PFSK-1 (cell line): ENCODE measurements around the gene SIRT2.

Experiments used
- POLR2AphosphoS5 ChIP-seq: IDR thresholded peaks from 2 replicates; pipeline ENCODE4 v1.6.1; 2012; ENCODE audit warnings: low read depth, mild to moderate bottlenecking, control low read depth, low read length, moderate library complexity
- SIN3A ChIP-seq: IDR thresholded peaks from 2 replicates; pipeline ENCODE4 v1.6.1; 2012; ENCODE audit warnings: mild to moderate bottlenecking, low read length, moderate library complexity, borderline replicate concordance; ENCODE audit not compliant: insufficient read depth
- TAF1 ChIP-seq: IDR thresholded peaks from 2 replicates; pipeline ENCODE4 v1.6.1; 2012; ENCODE audit warnings: low read length, control low read depth, borderline replicate concordance; ENCODE audit not compliant: insufficient read depth
- TF ChIP-seq, protein P1 (sequence below), 2 experiments: IDR thresholded peaks; 2 replicates each; pipeline versions ENCODE4 v1.6.1 to v1.8.0; 2011 to 2012; ENCODE audit warnings: low read depth in 2 of 2, low read length in 2 of 2, control low read depth in 1 of 2, inconsistent platforms in 1 of 2, mild to moderate bottlenecking in 1 of 2, moderate library complexity in 1 of 2; ENCODE audit not compliant: insufficient read depth in 1 of 2

DNA sequence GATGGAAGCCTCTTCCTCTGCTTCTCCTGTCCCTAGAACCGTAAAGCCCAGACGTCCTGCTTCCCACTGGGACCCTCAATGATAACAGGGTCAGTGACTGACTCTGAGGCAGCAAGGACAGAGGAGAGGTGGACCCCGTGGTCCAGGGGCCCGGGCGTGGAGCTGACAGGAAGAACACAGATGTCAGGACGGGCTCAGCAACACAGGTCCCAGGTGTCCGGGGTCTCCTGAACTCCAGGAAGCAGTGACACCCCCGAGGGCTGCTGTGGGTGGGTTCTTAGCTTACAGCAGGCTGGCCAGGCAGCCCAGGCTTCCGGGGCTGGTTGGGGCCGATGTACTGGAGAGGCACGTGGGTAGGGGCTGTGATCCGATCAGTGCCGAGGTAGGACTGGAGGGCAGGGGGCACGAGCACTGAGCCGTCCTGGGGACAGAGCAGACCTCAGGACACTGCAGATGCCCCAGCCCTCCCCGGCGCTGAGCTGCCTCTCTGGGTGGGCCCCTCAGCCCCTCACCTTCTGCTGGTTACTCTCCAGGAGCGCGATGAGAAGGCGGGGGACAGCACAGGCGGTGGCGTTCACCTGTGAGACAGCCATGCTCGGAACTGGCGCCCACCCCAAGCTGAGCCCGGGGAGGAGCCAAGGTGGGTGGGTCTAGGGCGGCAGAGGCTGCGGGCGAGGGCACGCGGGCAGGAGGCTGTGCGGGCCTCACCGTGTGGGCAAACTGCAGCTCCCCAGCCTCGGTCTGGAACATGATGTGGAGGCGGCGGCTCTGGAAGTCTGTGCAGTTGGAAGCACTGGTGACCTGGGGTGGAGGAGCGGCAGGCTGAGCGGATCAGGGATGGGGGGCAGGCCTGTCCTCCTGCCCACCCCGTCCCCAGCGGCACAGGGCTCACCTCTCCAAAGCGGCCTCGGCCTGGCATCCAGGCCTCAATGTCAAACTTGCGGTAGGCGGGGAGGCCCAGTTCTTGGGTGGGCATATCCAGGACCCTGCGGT is 16.2 kb upstream of the SIRT2 start:
- TF ChIP-seq POLR2AphosphoS5 (no peak), TAF1 (no peak), SIN3A (no peak)
- TF ChIP-seq, protein P1, sequence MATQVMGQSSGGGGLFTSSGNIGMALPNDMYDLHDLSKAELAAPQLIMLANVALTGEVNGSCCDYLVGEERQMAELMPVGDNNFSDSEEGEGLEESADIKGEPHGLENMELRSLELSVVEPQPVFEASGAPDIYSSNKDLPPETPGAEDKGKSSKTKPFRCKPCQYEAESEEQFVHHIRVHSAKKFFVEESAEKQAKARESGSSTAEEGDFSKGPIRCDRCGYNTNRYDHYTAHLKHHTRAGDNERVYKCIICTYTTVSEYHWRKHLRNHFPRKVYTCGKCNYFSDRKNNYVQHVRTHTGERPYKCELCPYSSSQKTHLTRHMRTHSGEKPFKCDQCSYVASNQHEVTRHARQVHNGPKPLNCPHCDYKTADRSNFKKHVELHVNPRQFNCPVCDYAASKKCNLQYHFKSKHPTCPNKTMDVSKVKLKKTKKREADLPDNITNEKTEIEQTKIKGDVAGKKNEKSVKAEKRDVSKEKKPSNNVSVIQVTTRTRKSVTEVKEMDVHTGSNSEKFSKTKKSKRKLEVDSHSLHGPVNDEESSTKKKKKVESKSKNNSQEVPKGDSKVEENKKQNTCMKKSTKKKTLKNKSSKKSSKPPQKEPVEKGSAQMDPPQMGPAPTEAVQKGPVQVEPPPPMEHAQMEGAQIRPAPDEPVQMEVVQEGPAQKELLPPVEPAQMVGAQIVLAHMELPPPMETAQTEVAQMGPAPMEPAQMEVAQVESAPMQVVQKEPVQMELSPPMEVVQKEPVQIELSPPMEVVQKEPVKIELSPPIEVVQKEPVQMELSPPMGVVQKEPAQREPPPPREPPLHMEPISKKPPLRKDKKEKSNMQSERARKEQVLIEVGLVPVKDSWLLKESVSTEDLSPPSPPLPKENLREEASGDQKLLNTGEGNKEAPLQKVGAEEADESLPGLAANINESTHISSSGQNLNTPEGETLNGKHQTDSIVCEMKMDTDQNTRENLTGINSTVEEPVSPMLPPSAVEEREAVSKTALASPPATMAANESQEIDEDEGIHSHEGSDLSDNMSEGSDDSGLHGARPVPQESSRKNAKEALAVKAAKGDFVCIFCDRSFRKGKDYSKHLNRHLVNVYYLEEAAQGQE (IDR thresholded peaks at IDR 0.05; ENCODE audit: insufficient read depth in 1 of 2, low read depth in 2 of 2, low read length in 2 of 2): no peak
